Heart right ventricle (tissue), 16 donors: Measurements from ENCODE around the gene FAM193B. TPM values are rescaled to one million over a fixed set of nuclear protein-coding genes. Genes with fewer than 3 reads are reported as not detected.

Experiments used
- ATAC-seq, 8 donors: fragments of 200-7000 bp; cut with Tn5 transposase; one replicate each; pipeline ENCODE4 v1.9.1; 2020; ENCODE audit warnings: mild to moderate bottlenecking in 8 of 8, moderate library complexity in 8 of 8, moderate number of reproducible peaks in 1 of 8
- DNase-seq, 2 donors: peaks; one replicate each; pipeline ENCODE4 v3.0.0-alpha.2; 2020
- H3K27ac ChIP-seq, 10 donors: fragments of 200-600 bp; sonication (generic) in 2 of 10; one replicate each; pipeline versions ENCODE4 v1.5.0 to v1.8.0; 2020 to 2022; ENCODE audit warnings: mild to moderate bottlenecking in 3 of 10
- H3K27me3 ChIP-seq, 7 donors: fragments of 200-600 bp; one replicate each; pipeline ENCODE4 v1.8.0; 2021 to 2022; ENCODE audit warnings: mild to moderate bottlenecking in 2 of 7
- H3K36me3 ChIP-seq, 9 donors: fragments of 200-600 bp; sonication (generic) in 1 of 9; one replicate each; pipeline versions ENCODE4 v1.5.0 to v1.8.0; 2020 to 2022; ENCODE audit warnings: mild to moderate bottlenecking in 2 of 9
- H3K4me1 ChIP-seq, 9 donors: fragments of 200-600 bp; sonication (generic) in 1 of 9; one replicate each; pipeline versions ENCODE4 v1.5.0 to v1.8.0; 2020 to 2022; ENCODE audit warnings: mild to moderate bottlenecking in 4 of 9
- H3K4me3 ChIP-seq, 10 donors: fragments of 200-600 bp; sonication (generic) in 2 of 10; one replicate each; pipeline versions ENCODE4 v1.5.0 to v1.8.0; 2020 to 2022; ENCODE audit warnings: mild to moderate bottlenecking in 7 of 10, moderate library complexity in 2 of 10
- H3K9me3 ChIP-seq, 11 donors: fragments of 200-600 bp in 10 of 11; sonication (generic) in 2 of 11; one replicate each; pipeline versions ENCODE4 v1.5.0 to v1.8.0; 2013 to 2022; ENCODE audit warnings: mild to moderate bottlenecking in 2 of 11, control low read depth in 1 of 11, moderate library complexity in 1 of 11
- WGBS, 2 donors: extraction: QIAGEN DNeasy Blood & Tissue Kit; methylation state at CpG; one replicate each; pipeline ENCODE4 v1.1.7; 2013; ENCODE audit warnings: inconsistent platforms in 1 of 2; 5-methylcytosine and 5-hydroxymethylcytosine counted together
- intact Hi-C, 10 donors: fragments of 100-400 bp; cut with DNase I; formaldehyde crosslinking; loops; one replicate each; pipeline versions ENCODE4 v1.11.1 to v1.14.2; 2022
- polyA plus RNA-seq, 2 donors: library from polyadenylated mRNA; stranded (reverse); fragments of 200-250 nt; gene quantifications; one replicate each; pipeline ENCODE4 v1.2.3, GENCODE V29; 2013
- total RNA-seq, 10 donors: library from RNA; stranded (reverse); fragmentation: NEBNext Ultra II Directional in 3 of 10; extraction: Animal tissue kit (Norgen Biotek cat#: 25700) in 3 of 10; gene quantifications; one replicate each; pipeline versions ENCODE4 v1.2.1 to v1.2.4, GENCODE V29; 2021 to 2023
- TF ChIP-seq, protein P1 (sequence below), 9 donors: fragments of 200-600 bp; sonication (generic) in 2 of 9; IDR thresholded peaks; one replicate each; pipeline versions ENCODE4 v1.5.0 to v1.8.0; 2021 to 2022; ENCODE audit warnings: antibody characterized with exemption in 9 of 9, mild to moderate bottlenecking in 5 of 9, moderate library complexity in 1 of 9
- donor health status: Arrhythmogenic right ventricular cardiomyopathy.
- donor health status: ischemic (EF 13 %, LVEDD 7.1; RV severe dilation, severe dysfunction).
- donor health status: healthy with polysubstance abuse.
- donor health status: DM: no; HTN: yes; CAD: no.
- donor health status: DM: no; HTN: no; CAD: no.
- donor health status: ischemic (EF 25% LVEDD 6.9; RV normal size, moderate dysfunction).
- donor health status: ischemic (EF 25% LVEDD 5.7; RV mildly dilated, moderate dysfunction).
- donor health status: healthy.
- donor health status: DM: yes; HTN: yes; CAD: no.
- donor health status: Ischemic cardiomyopathy.
- donor health status: ischemic (EF 35%, LVEDD 5.7; RV mildly dilated, moderate dysfunction).
- donor health status: nonischemic (EF 11% LVEDD 7.7; RV severe dilation, severe dysfunction).
- donor health status: DM: yes; HTN: yes; CAD: no.
- donor health status: PGD.
- donor health status: ischemic (EF 29% LVEDD 5.4; RV normal size, mild dysfunction).
- donor health status: nonischemic (EF 23%, LVEDD 6.1; RV moderate dilation, normal function).

Gene FAM193B
- total and polyA plus RNA-seq, 12 donors: 14.1 to 201 (median 21.7) TPM

DNA sequence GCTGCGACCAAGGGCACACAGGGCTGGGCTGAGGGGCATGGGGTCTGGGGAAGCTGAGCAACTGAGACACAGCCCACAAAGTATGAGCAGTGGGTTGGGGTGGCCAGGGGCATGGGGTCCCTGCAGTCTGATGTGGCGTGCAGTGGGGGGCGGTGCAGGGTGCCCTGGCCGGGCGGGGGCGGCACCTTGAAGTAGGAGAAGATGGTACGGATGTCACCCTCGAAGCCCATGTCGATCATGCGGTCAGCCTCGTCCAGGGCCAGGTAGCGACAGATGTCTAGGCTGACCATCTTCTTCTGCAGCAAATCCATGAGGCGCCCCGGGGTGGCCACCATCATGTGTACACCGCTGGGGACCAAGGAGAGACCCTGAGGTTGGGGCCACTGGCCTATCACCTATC, 40.9 kb downstream of the FAM193B start:
- Histone ChIP-seq H3K4me1 (peaks cover 5 to 40% (median 17%) of the 10 kb centered on the region in 9 donors), H3K4me3 (no peak overlapping the region), H3K36me3 (peaks cover 0 to 59% (median 35%) of the 10 kb centered on the region in 9 donors), H3K27ac (no peak overlapping the region), H3K9me3 (no peaks in the 10 kb centered on the region), H3K27me3 (no peaks in the 10 kb centered on the region)
- no peak for ATAC-seq
- TF ChIP-seq, protein P1, sequence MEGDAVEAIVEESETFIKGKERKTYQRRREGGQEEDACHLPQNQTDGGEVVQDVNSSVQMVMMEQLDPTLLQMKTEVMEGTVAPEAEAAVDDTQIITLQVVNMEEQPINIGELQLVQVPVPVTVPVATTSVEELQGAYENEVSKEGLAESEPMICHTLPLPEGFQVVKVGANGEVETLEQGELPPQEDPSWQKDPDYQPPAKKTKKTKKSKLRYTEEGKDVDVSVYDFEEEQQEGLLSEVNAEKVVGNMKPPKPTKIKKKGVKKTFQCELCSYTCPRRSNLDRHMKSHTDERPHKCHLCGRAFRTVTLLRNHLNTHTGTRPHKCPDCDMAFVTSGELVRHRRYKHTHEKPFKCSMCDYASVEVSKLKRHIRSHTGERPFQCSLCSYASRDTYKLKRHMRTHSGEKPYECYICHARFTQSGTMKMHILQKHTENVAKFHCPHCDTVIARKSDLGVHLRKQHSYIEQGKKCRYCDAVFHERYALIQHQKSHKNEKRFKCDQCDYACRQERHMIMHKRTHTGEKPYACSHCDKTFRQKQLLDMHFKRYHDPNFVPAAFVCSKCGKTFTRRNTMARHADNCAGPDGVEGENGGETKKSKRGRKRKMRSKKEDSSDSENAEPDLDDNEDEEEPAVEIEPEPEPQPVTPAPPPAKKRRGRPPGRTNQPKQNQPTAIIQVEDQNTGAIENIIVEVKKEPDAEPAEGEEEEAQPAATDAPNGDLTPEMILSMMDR (IDR thresholded peaks at IDR 0.05): no peak
- WGBS, 2 donors: 97% methylated on average over 15 of the region's 15 CpGs
- intact Hi-C loops: no loop called here
- no peak for DNase-seq

DNA sequence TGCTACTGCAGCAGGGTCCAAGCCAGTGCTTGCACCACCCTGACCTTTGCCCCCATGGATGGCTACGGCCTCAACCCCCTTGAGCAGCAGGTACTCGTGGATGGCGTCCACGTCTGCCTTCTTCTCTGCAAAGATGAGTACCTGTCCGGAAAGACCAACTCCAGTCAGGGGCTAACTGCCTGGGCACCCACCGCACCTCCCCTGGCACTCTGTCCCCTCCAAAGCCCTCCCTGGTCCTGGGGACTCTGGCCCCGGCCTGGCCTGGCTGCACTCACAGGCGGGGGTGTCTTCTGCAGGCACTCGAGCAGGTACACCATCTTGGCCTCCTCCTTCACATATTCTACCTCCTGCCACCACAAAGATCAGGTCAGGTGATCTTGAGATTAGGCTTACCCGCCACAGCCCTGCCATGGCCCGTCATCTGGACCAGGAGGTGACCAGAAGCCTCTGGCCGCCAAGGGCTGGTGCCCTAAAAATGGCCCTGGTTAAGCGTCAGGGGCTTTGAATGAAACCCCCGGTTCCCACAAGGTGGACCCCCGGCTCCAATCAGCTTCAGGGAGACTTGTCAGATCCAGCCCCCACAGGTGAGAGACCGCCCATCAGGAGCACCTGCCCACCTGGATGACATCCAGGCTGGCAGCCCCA, 41.5 kb downstream of the FAM193B start:
- WGBS, 2 donors: 93 to 96% methylated on average over 16 of the region's 16 CpGs
- Histone ChIP-seq H3K4me1 (peaks cover 5 to 40% (median 17%) of the 10 kb centered on the region in 9 donors), H3K36me3 (peaks cover 0 to 65% (median 35%) of the 10 kb centered on the region in 9 donors), H3K27ac (no peak overlapping the region), H3K27me3 (no peaks in the 10 kb centered on the region), H3K4me3 (no peak overlapping the region), H3K9me3 (no peaks in the 10 kb centered on the region)
- intact Hi-C loops: no loop called here
- ATAC-seq (no peak), DNase-seq (no peak)
- TF ChIP-seq, protein P1 (IDR thresholded peaks at IDR 0.05): no peak

DNA sequence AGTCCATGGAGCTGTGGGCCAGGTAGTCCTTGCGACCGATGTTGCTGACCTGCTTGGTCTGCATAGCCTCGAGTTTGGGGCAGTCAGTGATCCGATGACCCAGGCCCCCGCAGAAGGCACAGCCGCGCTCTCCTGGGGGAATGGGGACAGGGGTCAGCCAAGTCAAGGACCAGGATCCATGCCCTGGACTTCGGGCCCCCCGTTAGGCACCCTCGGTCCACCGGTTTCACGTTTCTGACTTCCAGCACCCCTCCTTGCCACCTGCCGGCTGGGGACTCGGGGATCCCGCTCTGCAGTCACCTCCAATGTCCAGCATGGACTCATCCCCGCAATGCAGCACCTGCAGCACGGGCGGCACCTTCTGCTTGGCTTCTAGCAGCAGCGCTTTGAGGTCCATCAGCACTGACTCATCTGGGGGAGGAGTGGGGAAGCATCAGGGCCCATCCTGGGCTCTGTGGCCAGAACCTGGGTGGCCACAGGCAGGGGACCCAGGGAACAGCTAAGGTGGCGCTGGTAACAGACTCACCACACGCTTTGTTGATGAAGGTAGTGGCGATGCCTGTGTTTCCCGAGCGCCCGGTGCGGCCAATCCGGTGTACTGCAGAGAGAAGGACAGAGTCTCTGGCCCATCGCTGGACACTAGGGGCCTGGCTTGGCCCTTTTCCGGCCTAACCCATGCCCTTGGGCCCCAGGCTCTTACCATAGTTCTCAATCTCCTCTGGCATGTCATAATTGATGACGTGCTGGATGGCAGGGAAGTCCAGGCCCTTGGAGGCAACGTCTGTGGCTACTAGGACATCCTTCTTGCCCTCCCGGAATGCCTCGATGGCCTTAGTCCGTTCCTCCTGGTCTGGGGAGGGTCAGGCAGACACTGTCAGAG, 42.3 kb downstream of the FAM193B start:
- TF ChIP-seq, protein P1 (IDR thresholded peaks at IDR 0.05): no peak
- Histone ChIP-seq H3K27ac (peak overlapping the region in 1 of 10 donors; percentile 97), H3K36me3 (peaks cover 0 to 66% (median 35%) of the 10 kb centered on the region in 9 donors), H3K27me3 (no peaks in the 10 kb centered on the region), H3K4me1 (peaks cover 5 to 43% (median 16%) of the 10 kb centered on the region in 9 donors), H3K9me3 (no peaks in the 10 kb centered on the region), H3K4me3 (no peak overlapping the region)
- DNase-seq (no peak), ATAC-seq (no peak)
- intact Hi-C loops: no loop called here
- 92 to 95% methylated on average over 33 to 34 of the region's 34 CpGs for WGBS, 2 donors

DNA sequence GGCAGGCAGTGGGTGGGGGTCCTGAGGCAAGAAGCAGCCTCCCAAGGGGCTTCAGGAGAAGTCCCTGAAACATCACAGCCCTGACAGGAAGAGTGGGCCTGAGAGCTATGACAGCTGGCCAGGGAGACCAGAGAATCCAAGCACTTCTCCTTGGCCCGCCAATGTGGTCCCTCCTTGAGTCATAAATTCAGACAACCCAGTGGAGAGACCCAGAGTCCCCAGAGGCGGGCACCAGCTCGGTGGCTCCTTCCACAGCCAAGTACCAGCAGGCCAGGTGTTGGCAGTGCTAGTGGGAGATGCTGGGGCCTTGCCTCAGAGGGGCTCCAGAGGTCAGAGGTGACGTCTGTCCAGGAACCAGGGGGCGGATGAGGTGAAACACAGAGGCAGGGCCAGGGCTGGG, 43.2 kb downstream of the FAM193B start:
- TF ChIP-seq, protein P1 (IDR thresholded peaks at IDR 0.05): no peak
- H3K4me3 ChIP-seq: no peak overlapping the region
- WGBS, 2 donors: 88 to 93% methylated on average over 5 of the region's 5 CpGs
- no peaks in the 10 kb centered on the region for H3K9me3 ChIP-seq
- no peak for ATAC-seq
- peak overlapping the region in 2 of 10 donors; percentile 52 to 97 for H3K27ac ChIP-seq
- H3K27me3 ChIP-seq: no peaks in the 10 kb centered on the region
- H3K36me3 ChIP-seq: peaks cover 0 to 74% (median 35%) of the 10 kb centered on the region in 9 donors
- peaks cover 5 to 49% (median 14%) of the 10 kb centered on the region in 9 donors for H3K4me1 ChIP-seq
- no peak for DNase-seq
- intact Hi-C loops: no loop called here
